NCI-H69 (cell line): ENCODE measurements around the gene SLC23A3.
A peak's percentile ranks its signal among the peaks of the same experiment; 100 is the strongest.

Experiments
- DNase-seq: peaks from one replicate; lab custom pipeline; 2025; lab: John Stamatoyannopoulos, UW

Gene SLC23A3, protein sequence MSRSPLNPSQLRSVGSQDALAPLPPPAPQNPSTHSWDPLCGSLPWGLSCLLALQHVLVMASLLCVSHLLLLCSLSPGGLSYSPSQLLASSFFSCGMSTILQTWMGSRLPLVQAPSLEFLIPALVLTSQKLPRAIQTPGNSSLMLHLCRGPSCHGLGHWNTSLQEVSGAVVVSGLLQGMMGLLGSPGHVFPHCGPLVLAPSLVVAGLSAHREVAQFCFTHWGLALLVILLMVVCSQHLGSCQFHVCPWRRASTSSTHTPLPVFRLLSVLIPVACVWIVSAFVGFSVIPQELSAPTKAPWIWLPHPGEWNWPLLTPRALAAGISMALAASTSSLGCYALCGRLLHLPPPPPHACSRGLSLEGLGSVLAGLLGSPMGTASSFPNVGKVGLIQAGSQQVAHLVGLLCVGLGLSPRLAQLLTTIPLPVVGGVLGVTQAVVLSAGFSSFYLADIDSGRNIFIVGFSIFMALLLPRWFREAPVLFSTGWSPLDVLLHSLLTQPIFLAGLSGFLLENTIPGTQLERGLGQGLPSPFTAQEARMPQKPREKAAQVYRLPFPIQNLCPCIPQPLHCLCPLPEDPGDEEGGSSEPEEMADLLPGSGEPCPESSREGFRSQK

DNA sequence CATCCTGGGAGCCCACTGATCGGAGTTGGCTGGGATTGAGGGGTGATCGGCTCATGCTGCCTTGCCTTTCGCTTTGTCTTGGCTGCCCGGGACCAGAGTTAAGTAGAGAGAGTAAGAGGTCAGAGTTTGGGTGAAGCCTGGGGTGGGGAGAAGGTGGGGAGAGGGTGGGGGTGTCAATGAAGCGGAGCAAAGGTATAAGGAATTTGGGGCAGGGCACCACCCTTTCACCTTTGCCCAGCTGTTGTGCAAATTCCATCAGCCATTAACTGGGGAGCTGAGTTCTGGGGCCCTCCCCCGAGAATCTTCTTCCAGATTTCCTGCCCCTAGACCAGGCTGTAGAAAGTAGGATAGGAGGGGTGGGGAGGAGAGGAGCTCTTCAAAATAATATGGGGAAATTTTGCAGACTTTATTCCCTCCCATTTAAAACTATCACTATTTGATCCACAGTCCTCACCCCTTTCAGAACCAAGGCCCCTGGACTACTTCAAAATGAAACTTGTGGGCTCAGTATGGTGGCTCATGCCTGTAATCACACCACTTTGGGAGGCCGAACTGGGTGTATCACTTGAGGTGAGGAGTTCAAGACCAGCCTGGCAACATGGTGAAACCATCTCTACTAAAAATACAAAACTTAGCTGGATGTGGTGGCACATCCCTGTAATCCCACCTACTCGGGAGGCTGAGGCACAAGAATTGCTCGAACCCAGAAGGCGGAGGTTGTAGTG is at the start of gene SLC23A3:
SLC23A3 (minus strand) TSS at position 100 of the 725 bp plus-strand sequence; CDS start at position 55, 45 bp downstream.
- DNase-seq: no peak

DNA sequence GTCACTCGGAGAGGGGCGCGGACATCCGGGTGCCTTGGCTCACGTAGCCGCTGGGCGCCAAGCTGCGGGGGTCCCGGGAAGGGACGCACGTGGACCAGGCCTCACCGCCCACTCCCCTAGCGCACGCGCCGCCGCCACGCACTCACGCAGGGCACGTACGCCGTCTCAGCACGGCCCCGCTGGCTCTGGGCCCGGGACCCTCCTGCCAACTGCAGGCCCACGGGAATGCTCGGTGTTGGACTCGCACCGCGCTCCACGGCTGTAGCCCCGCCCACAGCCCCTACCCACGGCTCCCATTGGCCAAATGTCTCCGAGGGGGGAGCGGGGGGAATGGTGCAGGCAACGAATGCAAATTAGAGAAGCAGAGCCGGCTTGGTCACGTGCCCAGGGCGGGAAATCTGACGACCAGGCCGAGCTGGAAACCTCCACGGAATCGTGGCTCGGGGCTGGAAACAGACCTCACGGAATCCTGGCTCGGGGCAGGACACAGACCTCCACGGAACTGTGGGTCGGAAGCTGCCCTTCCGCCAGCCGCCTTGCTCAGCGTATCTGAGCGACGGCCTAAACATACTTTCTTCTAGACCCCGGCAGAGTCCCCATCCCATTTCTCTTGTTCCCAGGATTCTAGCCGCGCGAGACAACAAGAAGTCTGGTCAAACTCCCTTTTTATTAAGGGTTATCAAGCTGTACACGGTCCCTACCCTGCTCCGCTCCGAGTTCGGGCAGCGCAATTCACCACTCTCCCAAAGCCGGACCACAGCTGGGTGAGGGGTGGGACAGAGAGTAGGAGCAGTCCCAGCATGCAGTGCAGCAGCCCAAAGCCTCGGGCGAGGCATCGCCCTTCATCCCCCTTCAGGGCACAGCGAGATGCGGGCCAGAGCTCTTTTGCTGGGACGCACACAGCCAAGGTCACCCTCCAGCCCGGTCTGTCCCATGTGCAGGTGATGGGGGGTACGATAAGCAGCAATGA is 49.2 kb upstream of the SLC23A3 start, which contains the start of gene ABCB6:
ABCB6 (minus strand) TSS at position 227 of the 970 bp plus-strand sequence. CDS start 285 bp downstream, outside the sequence.
- peak; percentile 94 for DNase-seq

DNA sequence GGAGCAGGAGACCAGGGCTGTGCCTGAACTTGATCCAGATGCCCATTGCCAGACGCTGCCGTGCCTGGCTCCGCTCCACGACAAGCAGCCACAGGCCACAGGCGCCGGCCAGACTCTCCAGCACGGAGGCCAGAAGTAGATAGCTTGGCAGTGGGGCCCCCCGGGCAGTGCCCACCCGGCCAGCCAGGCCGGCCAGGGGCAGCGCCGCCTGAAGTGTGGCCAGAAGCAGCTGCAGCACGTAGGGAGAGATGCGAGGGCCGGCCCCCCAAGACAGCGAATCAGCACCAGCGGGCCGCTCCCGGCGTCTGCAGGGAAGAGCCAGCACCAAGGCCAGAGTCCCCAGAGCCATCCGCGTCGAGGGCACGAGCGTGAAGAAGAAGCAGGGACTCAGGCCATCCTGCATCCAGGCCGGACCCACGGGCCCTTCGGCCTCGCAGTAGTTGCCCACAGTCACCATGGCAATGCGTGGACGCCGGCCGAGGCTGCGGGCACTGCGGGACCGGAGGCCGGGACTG is 48.4 kb upstream of the SLC23A3 start:
- DNase-seq: peak; percentile 78

DNA sequence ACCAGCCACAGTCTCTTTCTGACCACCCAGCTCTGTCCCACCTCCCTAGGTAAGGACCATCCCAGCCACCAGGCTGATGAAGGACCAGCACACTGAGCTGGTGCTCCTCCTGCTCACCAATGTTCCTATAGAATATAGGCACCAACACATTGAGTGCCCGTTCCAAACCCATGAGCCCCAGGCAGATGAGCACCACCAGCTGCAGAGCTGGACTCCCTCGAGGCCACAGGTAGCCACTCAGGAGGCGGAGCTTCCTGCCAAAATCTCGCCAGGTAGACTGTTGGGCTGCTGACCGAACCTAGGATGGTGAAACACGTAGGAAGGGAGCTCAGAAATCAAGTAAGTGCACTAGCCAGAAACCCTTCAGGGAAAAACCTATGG is 46.7 kb upstream of the SLC23A3 start:
- DNase-seq: no peak

DNA sequence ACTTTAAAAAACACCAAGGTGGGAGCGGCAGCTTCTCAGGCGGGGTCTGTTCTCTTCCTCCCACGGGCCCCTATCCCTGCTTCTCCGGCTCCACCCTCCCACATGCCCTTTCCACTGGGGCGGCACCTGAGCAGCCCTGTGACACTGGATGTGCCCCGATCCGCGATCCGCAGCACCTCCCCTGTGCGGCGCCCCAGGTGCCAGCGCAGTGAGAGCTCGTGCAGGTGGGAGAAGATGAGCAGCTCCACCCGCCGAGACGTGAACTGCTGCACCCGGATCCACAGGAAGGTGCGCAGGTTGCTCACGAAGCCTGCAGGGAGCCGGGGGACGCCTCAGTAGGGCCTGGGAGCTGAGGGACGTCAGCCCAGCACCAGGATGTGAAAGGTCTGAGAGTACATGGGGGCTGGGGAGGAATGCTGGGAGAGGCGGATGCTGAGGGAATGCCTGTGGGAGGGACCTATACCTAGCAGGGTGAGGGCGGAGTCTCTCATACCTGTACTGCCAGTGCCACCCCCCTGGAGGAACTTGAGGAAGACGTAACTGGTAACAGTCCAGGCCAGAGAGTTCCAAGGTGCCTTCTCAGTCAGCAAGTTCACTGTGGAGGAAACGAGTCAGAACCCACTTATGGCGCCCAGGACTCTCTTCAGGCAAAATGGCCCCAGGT is 46.2 kb upstream of the SLC23A3 start:
- no peak for DNase-seq

DNA sequence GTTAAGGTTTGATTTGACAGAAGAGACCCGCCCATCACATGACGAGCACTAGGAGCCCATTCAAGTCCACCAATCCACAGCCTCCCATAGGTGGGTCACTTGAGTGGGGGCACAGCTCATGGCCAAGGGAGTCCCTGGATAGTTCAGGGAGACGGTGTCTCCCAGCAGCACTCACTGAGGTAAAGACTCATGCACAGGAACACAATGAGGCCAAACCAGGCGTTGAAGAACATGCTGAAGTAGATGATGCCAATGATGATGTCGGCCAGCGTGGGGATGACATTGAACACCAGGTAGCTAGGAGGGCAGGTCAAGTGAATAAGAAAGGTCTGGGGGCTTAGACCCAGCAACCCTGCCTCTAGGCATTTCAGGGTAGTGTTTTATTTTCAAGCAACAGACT is 45.0 kb upstream of the SLC23A3 start:
- no peak for DNase-seq

DNA sequence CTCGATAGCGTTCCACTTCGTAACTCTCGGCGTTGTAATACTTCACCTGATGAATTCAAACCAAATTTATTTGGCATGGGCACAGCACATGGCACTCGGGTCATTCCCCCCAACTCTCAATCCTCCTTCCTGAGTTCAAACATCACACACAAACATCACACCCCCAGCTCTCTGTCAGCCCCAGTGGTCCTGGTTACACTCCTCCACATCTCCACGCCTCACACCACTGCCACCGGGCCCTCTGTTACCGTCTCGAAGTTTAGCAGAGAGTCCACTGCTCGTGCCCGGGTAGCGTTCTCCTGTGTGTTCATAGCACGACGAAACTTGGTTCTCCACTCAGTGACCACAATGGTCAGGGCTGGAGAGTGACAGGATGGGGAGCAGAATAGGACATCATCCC is 44.3 kb upstream of the SLC23A3 start:
- DNase-seq: no peak

DNA sequence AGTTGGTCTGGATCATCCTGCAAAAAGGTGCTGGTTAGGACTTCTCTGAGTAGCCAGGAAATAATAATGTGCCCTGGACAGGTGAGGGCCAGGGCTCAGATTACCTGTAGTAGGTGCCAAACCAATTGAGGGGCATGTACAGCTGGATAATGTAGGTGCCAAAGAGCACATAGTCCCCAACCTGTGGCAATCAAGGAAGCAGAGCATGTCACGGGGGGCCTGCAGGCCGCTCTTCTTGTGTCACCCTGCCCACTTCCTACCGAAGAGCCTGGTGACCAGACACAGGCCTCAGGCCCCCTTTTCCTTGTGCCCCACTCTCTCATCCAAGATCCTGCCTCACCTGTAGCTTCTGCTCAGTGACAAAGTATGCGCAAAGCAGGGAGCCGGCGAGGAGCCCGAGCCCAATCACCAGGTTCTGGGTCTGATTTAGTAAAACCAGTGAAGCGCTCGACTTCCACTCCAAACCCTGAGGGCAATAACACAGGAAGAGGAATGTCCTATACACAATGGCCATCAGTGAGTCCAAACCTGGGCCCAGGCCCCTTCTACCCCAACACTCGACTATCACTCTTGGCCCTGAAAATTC is 43.8 kb upstream of the SLC23A3 start:
- DNase-seq: no peak

DNA sequence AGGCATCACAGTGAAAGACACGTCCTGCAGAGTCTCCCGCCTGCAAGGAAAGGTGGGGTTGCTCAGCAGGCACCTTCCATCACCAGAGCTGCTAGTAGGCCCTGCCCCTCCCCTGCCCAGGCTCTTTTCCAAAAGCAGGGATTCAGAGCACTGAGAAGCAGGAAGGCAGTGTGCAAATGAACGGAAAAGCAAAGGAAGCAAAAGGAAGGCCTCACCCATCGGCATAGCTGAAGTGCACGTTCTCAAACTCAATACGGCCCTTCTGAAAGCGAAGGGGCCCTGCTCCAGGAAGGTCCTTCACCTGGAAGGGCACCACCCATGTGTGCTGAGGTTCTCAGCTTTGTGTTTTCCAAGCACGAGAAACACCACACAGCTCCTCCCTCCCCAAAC is 43.2 kb upstream of the SLC23A3 start:
- DNase-seq: no peak

DNA sequence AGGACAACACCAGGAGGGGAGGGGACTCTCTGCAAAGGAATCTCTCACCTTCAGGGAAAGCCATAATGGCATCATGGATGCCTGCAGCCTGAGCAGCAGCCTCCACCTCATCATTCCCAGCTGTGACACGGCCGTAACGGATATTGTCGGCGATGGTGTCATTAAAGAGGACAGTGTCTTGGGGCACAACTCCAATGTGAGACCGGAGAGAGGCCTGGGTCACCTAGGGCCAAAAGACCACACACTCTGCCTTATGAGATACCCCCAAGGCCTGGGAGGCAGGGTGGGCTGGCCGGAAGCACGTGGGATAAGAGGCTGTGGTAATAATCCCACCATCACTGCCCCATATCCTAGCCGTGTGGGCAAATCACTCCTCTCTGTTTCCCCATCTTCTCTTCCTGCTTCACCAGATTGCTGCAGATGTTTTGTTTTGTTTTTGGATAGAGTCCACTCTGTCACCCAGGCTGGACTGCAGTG is 41.1 kb upstream of the SLC23A3 start:
- DNase-seq: no peak

DNA sequence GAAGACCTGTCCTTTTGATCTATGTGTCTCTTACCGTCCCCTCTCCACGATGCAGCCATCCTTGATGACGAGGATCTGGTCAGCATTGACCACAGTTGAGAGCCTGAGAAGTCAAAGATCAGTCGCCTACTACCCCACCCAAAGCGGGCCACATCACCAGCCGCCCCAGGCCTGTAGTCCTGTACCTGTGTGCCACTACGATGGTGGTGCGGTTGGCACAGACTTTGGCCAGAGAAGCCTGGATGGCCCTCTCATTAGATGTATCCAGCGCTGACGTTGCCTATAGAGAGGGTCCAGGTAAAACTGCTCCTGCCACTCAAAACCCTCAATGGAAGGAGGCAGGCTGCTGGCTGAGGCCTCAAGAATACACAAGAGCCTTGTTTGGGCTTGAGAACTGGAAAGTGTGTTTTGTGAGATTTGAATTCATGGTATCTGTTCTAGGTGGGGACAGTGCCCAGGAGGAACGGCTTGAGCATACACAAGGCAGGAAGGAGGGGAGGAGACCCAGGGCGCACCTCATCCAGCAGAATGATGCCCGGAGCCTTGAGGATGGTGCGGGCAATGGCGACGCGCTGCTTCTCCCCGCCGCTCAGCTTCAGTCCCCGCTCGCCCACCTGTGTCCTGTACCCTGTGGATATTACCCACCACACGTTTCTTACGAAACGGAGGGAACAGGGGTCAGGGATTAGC is 40.5 kb upstream of the SLC23A3 start:
- DNase-seq: no peak

DNA sequence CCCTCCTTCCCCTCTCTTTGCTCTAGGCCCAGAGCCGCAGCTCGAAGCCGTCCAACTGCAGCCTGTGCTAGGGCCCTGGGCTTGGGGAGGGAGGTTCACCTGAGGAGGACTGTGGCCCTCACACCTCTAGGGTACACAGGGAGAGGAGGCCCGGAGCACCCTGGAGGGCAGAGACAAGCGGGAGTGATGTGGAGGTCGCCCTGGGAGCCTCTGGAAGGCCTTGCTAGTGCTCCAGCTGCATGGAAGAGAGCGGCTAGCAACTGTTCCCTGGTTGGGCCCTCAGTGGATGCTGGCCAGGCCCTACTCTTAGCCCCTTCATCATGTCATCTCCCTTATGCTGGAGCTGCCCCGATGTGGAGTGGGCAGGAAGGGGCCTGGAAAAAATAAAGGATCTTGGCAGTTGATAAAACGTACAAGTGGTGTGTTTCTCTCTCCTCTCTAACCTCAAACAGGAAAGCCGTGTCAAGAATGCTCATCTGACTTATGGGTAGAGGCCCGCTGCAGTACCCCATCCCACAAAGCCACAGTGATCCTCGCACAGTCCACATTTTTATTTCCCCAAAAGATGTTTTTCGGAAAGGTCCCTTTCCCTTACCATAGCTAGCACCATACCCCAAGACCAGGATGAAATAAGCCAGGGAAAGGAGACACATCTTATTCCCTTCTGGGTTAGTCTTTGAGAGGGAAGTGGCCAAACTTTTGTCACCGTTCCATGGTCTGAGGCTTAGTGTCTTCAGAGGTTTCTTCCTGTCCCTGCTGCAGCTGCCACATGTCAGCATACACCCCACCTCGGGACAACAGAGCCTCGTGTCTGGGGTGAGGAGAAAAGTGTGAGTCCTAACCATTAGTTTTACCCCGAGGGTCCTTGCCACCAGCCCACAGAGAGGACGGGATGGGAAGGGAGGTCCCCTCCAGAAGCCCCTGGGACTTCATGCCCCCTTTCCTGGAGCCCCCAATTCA is 39.7 kb upstream of the SLC23A3 start:
- no peak for DNase-seq

DNA sequence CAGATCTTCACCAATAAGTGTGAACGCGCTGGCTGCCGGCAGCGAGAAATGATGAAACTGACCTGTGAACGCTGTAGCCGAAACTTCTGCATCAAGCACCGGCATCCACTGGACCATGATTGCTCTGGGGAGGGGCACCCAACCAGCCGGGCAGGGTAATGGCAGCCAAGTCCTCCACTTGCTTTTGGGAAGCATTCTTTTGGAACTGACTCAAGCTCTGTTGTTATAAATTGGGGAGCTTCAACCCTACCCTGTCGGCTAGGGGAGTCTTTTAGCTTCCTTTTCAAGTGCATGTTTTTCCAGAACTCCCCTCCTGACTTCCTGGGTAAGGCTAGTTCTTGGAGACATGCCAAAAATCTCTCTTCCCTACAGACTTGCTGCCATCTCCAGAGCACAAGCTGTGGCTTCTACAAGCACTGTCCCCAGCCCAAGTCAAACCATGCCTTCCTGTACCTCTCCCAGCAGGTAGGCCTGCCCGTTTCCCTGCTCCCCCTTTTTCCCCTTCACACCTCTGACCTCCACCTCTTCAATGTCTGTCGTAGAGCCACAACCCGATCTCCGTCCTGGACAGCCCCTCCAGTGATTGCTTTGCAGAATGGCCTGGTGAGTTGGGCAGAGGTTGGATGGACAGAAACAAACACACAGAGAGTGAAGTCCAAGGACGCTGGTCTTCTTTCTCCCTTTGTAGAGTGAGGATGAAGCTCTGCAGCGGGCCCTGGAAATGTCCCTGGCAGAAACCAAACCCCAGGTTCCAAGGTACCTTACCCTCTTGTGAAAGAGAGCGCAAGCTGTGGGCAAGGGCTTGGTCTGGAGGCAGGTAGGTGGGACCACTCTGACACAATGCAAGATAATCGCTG is 38.3 kb upstream of the SLC23A3 start:
- peak; percentile 50 for DNase-seq

DNA sequence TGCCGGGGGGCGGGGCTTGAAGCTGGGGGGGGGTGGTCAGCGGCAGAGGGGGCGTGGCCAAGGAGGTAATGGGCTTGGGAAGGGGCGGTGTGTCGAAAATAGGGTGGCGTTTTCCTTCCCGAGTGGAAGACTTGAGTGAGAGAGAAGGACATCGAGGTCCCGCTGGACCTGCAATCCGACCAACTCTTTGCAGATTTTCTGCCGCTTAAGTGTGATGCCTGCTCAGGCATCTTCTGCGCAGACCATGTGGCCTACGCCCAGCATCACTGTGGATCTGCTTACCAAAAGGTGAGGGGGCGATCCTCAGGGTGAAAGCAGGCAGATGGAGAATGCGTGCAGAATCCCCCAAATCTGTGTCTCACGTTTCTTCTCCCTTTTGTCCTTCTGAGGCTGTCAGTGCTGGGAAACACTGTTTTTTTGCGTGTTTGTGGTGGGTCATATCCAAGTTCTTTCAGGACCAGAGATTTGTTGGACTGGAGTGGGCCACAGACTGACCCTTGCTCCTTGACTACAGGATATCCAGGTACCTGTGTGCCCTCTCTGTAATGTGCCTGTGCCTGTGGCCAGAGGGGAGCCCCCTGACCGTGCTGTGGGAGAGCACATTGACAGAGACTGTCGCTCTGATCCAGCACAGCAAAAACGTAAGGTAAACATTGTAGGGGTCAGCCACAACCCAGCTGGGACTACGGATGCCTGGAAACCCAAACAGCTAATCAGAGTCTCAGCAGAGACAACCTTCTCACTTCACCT is 37.5 kb upstream of the SLC23A3 start:
- no peak for DNase-seq

DNA sequence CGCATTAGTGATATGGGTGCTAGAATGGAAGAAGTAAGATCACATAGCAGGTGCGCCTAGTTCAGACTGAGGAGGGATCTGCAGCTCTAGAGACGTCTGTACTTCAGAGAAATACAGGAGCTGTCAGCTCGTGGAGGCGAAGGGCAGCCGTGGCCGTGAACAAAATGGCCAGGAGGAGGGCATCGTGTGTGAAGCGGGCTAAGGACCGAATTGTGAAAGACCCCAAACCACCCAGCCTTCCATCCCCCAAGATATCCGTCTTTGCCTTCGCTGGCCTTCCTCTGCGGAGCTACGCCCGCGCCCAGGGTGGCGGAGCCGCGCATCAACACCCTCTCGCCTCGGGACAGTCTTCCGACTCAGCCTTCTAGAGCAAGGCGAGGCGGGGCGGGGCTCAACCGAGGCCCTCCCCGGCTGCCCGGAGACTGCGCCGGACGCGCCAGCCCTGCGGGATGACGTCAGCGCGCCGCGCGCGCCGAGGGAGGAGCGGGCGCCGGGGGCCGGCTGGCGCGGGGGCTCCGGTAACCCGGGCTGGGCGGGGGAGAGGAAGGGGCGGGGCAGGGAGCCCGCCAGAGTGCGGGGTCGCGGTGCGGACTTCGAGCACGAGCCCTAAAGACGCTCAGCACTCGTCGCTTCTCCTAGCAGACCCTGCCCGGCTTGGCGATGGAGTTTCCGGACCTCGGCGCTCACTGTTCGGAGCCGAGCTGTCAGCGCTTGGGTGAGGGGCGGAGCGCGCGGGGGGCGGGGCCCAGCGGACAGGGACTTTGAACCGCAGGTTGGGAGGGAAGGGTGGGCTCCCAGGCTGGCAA is 36.7 kb upstream of the SLC23A3 start, which contains the start of gene ZFAND2B:
ZFAND2B (plus strand) TSS at position 455 of the 806 bp plus-strand sequence; CDS start at position 661, 206 bp downstream.
- peak; percentile 93 for DNase-seq

DNA sequence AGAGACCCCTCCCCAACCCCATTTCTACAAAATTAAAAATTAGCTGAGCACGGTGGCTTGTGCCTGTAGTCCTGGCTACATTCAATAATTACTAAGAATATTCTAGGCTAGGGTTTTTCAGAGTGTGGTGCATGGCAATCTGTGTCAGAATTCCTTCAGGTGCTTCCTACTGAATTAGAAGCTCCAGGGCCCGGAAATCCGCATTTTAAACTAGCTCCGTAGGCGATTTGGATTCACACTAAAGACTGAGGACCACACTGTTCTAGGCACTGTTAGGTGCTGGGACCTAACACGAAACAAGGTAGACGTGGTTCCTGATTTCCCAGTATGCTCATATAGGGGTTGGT is 36.1 kb upstream of the SLC23A3 start:
- no peak for DNase-seq
